HG03342 (cell line): Measurements from ENCODE around the gene GRM7.
"Not testable (repeated sequence)": the region's sequence is repeated elsewhere in the genome, so short reads cannot be mapped to it uniquely, and the experiment has no call there.

ENCODE experiments used
- ATAC-seq: cut with Tn5 transposase; IDR thresholded peaks from one replicate; pipeline ENCODE4 v1.9.1; 2021; ENCODE audit warnings: mild to moderate bottlenecking, moderate library complexity; ENCODE audit not compliant: unreplicated experiment

The GRM7 gene

GRCh38 chr3:6860954-6861624 is at the start of gene GRM7:
Gene GRM7 (plus strand): TSS chr3:6861115.
- no peak for ATAC-seq

GRCh38 chr3:6821411-6821810 is 39.5 kb upstream of the GRM7 start:
- no peak for ATAC-seq

- ATAC-seq: no peak
Measured at GRCh38 chr3:6825524-6825923, 35.4 kb upstream of the GRM7 start.

GRCh38 chr3:6827453-6827852 is 33.5 kb upstream of the GRM7 start:
- no peak for ATAC-seq

- no peak for ATAC-seq
Measured at GRCh38 chr3:6844723-6845122, 16.2 kb upstream of the GRM7 start.

- ATAC-seq: no peak
Measured at GRCh38 chr3:6854184-6854583, 6.7 kb upstream of the GRM7 start.

- ATAC-seq: no peak
Measured at GRCh38 chr3:6857510-6857909, 3.4 kb upstream of the GRM7 start.

- no peak for ATAC-seq
Measured at GRCh38 chr3:6860149-6860953, 564 bp upstream of the GRM7 start.

GRCh38 chr3:6861625-6862000 is 698 bp downstream of the GRM7 start:
- ATAC-seq: no peak

GRCh38 chr3:6862041-6862879 is 1.3 kb downstream of the GRM7 start:
- ATAC-seq: no peak

- no peak for ATAC-seq
Measured at GRCh38 chr3:6862880-6863195, 1.9 kb downstream of the GRM7 start.

GRCh38 chr3:6867269-6867668 is 6.4 kb downstream of the GRM7 start:
- ATAC-seq: no peak

GRCh38 chr3:6878731-6879130 is 17.8 kb downstream of the GRM7 start:
- no peak for ATAC-seq

GRCh38 chr3:6912240-6912639 is 51.3 kb downstream of the GRM7 start:
- ATAC-seq: no peak

GRCh38 chr3:6915898-6916297 is 55.0 kb downstream of the GRM7 start:
- no peak for ATAC-seq

GRCh38 chr3:6921066-6921465 is 60.2 kb downstream of the GRM7 start:
- ATAC-seq: no peak

- no peak for ATAC-seq
Measured at GRCh38 chr3:6921876-6922275, 61.0 kb downstream of the GRM7 start.

- ATAC-seq: no peak
Measured at GRCh38 chr3:6928064-6928463, 67.1 kb downstream of the GRM7 start.

- ATAC-seq: no peak
Measured at GRCh38 chr3:6929918-6930317, 69.0 kb downstream of the GRM7 start.

- not testable (repeated sequence) for ATAC-seq
Measured at GRCh38 chr3:6935418-6935817, 74.5 kb downstream of the GRM7 start.

GRCh38 chr3:6935970-6936369 is 75.1 kb downstream of the GRM7 start:
- ATAC-seq: no peak

- no peak for ATAC-seq
Measured at GRCh38 chr3:6962801-6963200, 101.9 kb downstream of the GRM7 start.
